Adrenal gland (tissue), 5 donors: ENCODE measurements around the gene NACC2.

ENCODE experiments used
- POLR2A ChIP-seq, 2 donors: fragments of 450-650 bp; IDR thresholded peaks; one replicate each; pipeline ENCODE4 v1.6.1; 2017; ENCODE audit warnings: antibody characterized with exemption in 2 of 2, mild to moderate bottlenecking in 2 of 2, moderate library complexity in 1 of 2
- TF ChIP-seq, protein P1 (sequence below), 6 experiments: fragments of 450-650 bp in 4 of 6; fragments of 200-600 bp in 2 of 6; sonication (generic) in 1 of 6; IDR thresholded peaks; 1 replicate in 5 of 6; 2 replicates in 1 of 6; pipeline versions ENCODE4 v1.5.1 to v1.8.0; 2016 to 2021; ENCODE audit warnings: antibody characterized with exemption in 6 of 6, mild to moderate bottlenecking in 2 of 6, moderate library complexity in 1 of 6
- donor health status: DM: no; HTN: no; CAD: no.

DNA sequence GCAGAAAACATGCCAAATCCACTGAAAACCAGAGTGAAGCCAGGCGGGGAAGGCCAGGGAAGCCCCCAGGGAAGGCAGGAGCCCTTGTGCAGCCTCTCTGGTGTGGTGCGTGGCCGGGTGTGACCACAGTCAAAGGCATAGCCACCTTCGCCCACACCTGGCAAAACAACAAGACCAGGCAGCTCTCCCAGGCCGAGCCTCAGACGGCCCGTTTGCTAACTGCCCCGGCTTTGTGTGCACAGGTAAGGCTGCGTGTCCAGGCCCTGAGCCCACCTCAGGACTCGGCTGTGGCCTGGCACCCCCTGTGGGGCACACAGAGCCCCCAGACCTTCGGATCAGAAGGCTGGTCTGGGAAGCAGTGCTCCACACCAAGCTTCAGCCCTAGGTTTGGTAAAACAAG, 17.5 kb upstream of the NACC2 start:
- no peak for TF ChIP-seq POLR2A (IDR thresholded peaks at IDR 0.05)
- TF ChIP-seq, protein P1, sequence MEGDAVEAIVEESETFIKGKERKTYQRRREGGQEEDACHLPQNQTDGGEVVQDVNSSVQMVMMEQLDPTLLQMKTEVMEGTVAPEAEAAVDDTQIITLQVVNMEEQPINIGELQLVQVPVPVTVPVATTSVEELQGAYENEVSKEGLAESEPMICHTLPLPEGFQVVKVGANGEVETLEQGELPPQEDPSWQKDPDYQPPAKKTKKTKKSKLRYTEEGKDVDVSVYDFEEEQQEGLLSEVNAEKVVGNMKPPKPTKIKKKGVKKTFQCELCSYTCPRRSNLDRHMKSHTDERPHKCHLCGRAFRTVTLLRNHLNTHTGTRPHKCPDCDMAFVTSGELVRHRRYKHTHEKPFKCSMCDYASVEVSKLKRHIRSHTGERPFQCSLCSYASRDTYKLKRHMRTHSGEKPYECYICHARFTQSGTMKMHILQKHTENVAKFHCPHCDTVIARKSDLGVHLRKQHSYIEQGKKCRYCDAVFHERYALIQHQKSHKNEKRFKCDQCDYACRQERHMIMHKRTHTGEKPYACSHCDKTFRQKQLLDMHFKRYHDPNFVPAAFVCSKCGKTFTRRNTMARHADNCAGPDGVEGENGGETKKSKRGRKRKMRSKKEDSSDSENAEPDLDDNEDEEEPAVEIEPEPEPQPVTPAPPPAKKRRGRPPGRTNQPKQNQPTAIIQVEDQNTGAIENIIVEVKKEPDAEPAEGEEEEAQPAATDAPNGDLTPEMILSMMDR (IDR thresholded peaks at IDR 0.05) = no peak
